HG02884 (cell line): Measurements from ENCODE around the gene CDT1.
"Not testable (repeated sequence)": the region's sequence is repeated elsewhere in the genome, so short reads cannot be mapped to it uniquely, and the experiment has no call there.

Experiments used
- ATAC-seq: cut with Tn5 transposase; IDR thresholded peaks from one replicate; pipeline ENCODE4 v1.9.1; 2021; ENCODE audit warnings: mild to moderate bottlenecking, moderate library complexity; ENCODE audit not compliant: unreplicated experiment

The CDT1 gene

DNA sequence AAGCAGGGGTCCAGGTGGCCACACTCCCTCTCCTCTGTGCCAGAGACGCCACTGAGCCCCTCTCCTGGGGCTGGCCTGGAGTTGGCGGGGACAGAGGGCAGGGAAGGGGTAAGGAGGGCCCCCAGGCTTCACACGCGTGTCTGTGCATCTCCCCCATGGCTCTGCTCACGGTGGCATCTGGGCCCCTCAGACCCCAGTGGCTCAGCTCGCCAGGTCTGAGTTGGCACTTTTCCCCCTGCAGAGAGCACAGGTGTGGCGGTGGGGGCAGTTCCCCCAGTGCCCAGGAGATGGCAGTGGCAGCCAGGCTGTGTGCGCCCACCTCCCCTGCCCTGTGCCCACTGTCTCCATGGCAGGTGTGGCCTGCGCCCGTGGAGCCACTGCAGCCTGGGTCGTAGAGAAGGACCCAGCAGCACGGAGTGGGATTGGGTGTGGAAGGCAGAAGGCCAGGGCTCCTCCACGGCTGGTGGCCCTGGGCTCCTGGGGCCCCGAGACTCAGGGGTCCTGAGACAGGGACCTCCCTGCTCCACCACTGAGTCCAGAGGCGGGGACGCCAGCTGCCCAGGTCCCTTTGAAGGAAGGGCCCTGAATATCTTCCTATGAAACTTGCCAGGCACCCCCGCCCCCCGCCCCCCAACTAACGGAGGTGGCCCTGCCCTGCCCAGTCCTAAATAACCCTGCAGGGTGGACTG is 12.5 kb downstream of the CDT1 start:
- no peak for ATAC-seq

DNA sequence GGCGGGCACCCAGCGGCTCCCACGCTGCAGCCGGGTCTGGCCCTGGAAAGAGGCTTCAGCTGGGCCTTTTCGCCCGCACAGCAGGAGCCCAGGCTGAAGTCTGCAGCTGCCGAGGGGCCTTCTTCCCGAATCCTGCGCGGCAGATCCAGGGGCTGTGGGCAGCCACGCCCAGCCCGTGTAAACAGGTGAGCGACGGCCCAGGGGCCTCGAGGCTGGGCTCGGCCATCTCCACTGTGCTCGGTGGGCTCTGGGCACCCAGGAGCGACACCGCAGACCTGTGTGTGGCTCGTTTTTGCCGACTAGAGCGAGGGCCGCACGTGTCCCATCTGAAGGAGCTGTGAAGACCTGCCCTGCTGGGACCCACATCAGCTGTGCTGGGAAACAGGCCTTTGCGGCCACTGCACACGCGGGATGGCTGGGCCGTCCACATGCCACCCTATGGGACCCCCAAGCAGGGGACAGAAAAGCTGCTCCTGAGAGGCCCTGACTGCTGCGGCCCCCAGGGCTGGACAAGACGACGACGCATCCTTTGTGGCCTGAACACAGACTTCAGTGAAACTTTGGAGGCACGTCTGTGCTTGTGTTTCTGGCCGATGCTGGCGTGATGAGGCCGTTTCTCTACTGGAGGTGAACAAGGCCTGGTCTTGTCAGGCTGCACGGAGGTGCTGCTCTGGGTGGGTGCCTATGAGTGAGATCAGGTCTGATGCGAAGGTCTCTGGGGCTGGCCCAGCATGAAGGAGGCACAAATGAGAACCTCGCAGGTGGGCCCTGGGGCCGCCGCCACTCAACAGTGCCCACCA is 13.3 kb downstream of the CDT1 start:
- no peak for ATAC-seq

DNA sequence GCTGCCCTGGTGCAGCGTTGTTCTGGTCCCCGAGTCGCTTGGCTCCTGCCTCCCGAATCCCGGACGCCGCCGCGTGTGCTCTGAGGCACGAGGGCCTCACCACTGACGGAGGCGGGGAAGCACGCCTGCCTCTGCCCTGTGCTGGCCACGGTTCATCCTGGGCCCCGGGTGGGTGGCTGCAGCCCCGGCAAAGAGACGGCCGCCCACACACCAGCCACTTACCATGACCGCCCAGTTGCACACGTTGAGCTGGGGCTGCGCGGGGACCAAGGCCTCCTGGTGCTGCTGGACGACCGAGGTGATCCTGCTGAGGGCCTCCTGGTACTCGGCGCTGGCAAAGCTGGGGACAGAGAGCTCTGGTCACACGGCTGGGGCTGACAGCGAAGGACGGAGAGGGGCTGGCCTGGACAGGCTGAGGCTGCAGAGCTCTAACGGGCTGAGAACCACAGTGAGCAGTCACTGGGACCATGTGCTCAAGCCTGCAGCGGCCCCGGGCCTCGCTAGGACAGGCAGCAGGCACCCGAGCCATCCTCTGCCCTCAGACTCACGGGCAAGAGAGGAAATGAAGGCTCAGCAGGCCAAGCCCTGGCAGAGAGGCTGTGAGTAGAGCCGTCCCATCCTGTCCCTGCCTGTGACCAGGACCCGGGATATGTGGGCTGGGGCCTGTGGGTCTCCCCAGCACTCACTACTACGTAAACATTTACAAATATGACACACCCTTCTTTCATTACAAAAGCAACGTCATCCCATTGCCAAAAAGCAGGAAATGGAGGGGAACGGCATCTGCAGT is 14.4 kb downstream of the CDT1 start:
- ATAC-seq: no peak

GRCh38 chr16:88818575-88818874 is 14.9 kb downstream of the CDT1 start:
- ATAC-seq: no peak

GRCh38 chr16:88819126-88819525 is 15.5 kb downstream of the CDT1 start:
- no peak for ATAC-seq

- ATAC-seq: no peak
These were observed 16.9 kb downstream of the CDT1 start for GRCh38 chr16:88820385-88821025.

DNA sequence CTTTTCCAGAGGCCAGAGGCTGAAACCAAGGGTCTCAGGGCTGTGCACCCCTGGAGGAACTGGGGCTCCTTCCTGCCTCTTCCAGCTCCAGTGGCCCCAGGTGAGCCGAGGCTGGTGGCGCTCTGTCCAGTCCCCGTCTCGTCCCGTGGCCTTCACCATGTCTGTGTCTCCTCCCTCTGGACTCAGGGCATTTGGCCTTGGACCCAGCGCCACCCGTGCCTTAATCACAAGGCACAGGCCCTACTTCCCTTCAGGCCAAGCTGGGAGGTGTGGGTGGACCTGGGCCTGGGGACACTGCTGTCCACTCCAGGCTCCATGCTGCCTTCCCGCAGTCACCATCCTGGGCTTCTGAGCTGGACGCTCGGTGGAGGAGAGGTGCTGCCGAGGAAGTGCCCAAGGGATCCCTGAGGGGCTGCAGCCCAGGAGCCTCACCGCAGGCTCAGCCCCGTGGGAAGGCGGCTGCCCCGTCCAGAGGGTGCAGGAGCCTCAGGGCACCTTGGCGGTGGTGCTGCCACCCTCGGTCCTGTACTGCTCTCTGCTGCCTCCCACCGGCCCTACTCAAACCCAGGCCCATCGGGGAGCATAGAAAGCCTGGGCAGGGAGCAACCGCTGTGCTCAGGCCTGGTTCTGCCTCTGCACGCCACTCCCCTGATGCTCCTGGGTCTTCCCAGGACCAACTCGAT is 17.7 kb downstream of the CDT1 start:
- ATAC-seq: no peak

GRCh38 chr16:88822281-88823040 is 18.9 kb downstream of the CDT1 start:
- ATAC-seq: no peak

DNA sequence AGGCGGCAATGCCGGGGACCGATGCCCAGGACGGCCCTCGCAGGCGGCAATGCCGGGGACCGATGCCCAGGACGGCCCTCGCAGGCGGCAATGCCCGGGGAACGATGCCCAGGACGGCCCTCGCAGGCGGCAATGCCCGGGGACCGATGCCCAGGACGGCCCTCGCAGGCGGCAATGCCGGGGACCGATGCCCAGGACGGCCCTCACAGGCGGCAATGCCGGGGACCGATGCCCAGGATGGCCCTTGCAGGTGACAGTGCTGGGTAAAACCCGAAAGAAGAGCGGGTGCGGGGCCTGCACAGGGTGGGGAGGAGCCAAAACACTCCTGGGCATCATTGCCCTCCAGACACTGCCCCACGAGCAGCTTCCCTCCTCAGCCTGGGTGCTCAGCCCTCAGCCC is 20.1 kb downstream of the CDT1 start:
- ATAC-seq: not testable (repeated sequence)

- no peak for ATAC-seq
These were observed 20.9 kb downstream of the CDT1 start for GRCh38 chr16:88824256-88825077.

- no peak for ATAC-seq
These were observed 21.6 kb downstream of the CDT1 start for GRCh38 chr16:88825146-88825545.

DNA sequence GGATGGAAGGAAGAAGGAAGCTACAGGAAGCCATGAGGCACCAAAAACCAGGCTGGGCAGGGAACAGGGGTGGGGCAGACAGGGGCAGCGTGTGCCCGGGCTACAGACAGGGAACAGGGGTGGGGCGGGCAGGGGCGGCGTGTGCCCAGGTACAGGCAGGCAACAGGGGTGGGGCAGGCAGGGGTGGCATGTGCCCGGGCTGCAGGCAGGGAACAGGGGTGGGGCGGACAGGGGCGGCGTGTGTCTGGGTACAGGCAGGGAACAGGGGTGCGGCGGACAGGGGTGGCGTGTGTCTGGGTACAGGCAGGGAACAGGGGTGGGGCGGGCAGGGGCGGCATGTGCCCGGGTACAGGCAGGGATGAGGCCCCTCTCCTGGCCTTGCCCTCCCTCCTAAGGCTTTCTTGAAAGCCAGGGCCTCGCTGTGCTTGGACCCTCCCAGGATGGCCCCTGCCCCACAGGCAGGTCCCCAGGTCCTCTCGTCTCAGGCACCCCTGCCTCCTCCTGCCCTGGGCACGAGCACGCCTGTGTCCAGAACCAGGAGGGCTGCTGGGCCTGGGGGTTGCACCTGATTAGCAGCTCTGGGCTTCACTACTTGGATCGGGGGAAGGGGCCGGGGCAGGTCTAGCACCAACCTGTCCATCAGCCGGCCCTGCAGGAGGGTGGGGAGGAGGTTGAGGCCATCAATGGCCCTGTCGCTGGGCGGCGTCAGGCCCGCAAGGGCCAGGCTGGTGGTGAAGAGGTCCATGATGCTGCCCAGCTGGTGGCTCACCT is 22.7 kb downstream of the CDT1 start:
- no peak for ATAC-seq

- no peak for ATAC-seq
These were observed 24.1 kb downstream of the CDT1 start for GRCh38 chr16:88827727-88828126.

DNA sequence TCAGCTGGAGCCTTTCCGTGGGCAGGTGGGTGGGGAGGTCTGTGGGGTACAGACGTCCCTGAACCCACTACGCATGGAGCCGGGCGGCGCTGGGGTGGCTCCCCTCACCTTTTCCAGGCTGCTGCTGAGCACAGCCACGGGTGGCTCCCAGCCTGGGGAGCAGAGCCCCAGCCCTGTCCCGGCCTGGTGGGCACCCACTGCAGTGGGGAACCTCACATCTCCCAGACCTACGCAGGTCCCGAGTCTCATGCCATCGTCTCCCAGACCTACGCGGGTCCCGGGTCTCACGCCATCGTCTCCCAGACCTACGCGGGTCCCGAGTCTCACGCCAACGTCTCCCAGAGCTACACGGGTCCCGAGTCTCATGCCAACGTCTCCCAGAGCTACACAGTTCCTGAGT is 25.1 kb downstream of the CDT1 start:
- ATAC-seq: no peak

DNA sequence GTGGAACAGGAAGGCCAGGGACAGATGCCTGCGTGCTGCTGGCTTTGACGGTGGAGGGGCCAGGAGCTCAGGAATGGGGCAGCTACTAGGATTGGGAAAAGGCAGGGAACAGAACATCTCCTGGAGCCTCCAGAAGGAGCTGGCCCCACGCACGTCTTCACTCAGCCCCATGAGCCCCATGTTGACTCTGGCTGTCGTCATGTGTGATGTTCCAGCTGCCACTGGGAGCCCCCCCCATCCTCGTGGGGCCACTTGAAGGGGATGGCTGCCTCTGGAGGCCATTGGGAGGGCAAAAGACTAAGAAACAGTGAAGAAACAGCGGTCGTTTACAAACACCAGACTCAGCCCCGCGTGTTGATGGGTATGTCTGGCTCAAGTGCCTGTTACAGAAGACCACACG is 26.7 kb downstream of the CDT1 start:
- no peak for ATAC-seq

- no peak for ATAC-seq
These were observed 27.2 kb downstream of the CDT1 start for GRCh38 chr16:88830783-88831182.

- ATAC-seq: no peak
These were observed 28.2 kb downstream of the CDT1 start for GRCh38 chr16:88831838-88832237.

- ATAC-seq: no peak
These were observed 29.5 kb downstream of the CDT1 start for GRCh38 chr16:88833086-88833485.

GRCh38 chr16:88834670-88835069 is 31.1 kb downstream of the CDT1 start:
- ATAC-seq: no peak
